Measurements from ENCODE around the gene UCMA.

Gene UCMA

GRCh38 chr10:13173616-13174015, 60.6 kb downstream of the UCMA start:
- Histone ChIP-seq H3K36me3 (ENCODE audit: control insufficient read depth, insufficient read depth, low read length) (no peaks in the 10 kb centered on the region), H3K4me3 (ENCODE audit: insufficient read depth, low read depth, low read length, poor library complexity, severe bottlenecking) (no peak overlapping the region)
- DNase-seq: no peak

More at GRCh38 chr10:13173616-13174015, 60.6 kb downstream of the UCMA start:
- H3K9me3 ChIP-seq (ENCODE audit: control insufficient read depth, low read length): no peaks in the 10 kb centered on the region
- H3K4me1 ChIP-seq (ENCODE audit: control insufficient read depth, insufficient read depth, low read length, poor library complexity, severe bottlenecking): no peaks in the 10 kb centered on the region
- H3K27me3 ChIP-seq (replicated peaks; ENCODE audit: control insufficient read depth, insufficient read depth, low read length, poor library complexity, severe bottlenecking): no peaks in the 10 kb centered on the region
- H3K27ac ChIP-seq (ENCODE audit: insufficient read depth, low read length, poor library complexity, severe bottlenecking): no peak overlapping the region
